ENCODE results near the gene NEURL3.
A peak's percentile ranks its signal among the peaks of the same experiment; 100 is the strongest.
"Not testable (repeated sequence)": the region's sequence is repeated elsewhere in the genome, so short reads cannot be mapped to it uniquely, and the experiment has no call there.

The NEURL3 gene

GRCh38 chr2:96506016-96506906 is 1.1 kb upstream of the NEURL3 start:
- no peak for DNase-seq

GRCh38 chr2:96503637-96504243 is 1.4 kb downstream of the NEURL3 start:
- DNase-seq: no peak

GRCh38 chr2:96502891-96503636 is 2.1 kb downstream of the NEURL3 start:
- no peak for DNase-seq

- DNase-seq: no peak
Observed at GRCh38 chr2:96501886-96502810, 3.0 kb downstream of the NEURL3 start.

- no peak for DNase-seq
Observed at GRCh38 chr2:96501471-96501874, 3.7 kb downstream of the NEURL3 start.

- no peak for DNase-seq
Observed at GRCh38 chr2:96500385-96501066, 4.6 kb downstream of the NEURL3 start.

- DNase-seq: no peak
Observed at GRCh38 chr2:96499061-96499960, 5.8 kb downstream of the NEURL3 start.

GRCh38 chr2:96498611-96499010 is 6.5 kb downstream of the NEURL3 start:
- not testable (repeated sequence) for DNase-seq

- DNase-seq: no peak
Observed at GRCh38 chr2:96498021-96498431, 7.1 kb downstream of the NEURL3 start.

- DNase-seq: no peak
Observed at GRCh38 chr2:96495982-96496629, 9.1 kb downstream of the NEURL3 start.

- no peak for DNase-seq
Observed at GRCh38 chr2:96494188-96494587, 11.0 kb downstream of the NEURL3 start.

GRCh38 chr2:96493072-96493471 is 12.1 kb downstream of the NEURL3 start:
- no peak for DNase-seq

- no peak for DNase-seq
Observed at GRCh38 chr2:96491860-96492497, 13.2 kb downstream of the NEURL3 start.

- DNase-seq: no peak
Observed at GRCh38 chr2:96489663-96490062, 15.5 kb downstream of the NEURL3 start.

- DNase-seq: no peak
Observed at GRCh38 chr2:96489261-96489660, 15.9 kb downstream of the NEURL3 start.

GRCh38 chr2:96486696-96487095 is 18.5 kb downstream of the NEURL3 start:
- DNase-seq: no peak

- DNase-seq: peak; percentile 5
Observed at GRCh38 chr2:96485751-96486651, 19.2 kb downstream of the NEURL3 start.

GRCh38 chr2:96485350-96485749 is 19.8 kb downstream of the NEURL3 start:
- DNase-seq: no peak

GRCh38 chr2:96484091-96484490 is 21.1 kb downstream of the NEURL3 start:
- DNase-seq: no peak
